H54 (cell line): ENCODE measurements around the gene TMEM40.
"Not testable (repeated sequence)": the region's sequence is repeated elsewhere in the genome, so short reads cannot be mapped to it uniquely, and the experiment has no call there.

Experiments used
- DNase-seq: peaks from one replicate; pipeline ENCODE4 v3.0.0; 2011; ENCODE audit warnings: low spot score, mixed read lengths; ENCODE audit not compliant: insufficient read length
- FAIRE-seq: peaks from 3 replicates; lab custom pipeline; 2011; peaks lifted over from hg19 to GRCh38; lab: Jason Lieb, UNC
- POLR2A ChIP-seq: IDR thresholded peaks from 2 replicates; pipeline ENCODE4 v1.6.1; 2011; ENCODE audit warnings: low read depth, mild to moderate bottlenecking, low read length

The TMEM40 gene

DNA sequence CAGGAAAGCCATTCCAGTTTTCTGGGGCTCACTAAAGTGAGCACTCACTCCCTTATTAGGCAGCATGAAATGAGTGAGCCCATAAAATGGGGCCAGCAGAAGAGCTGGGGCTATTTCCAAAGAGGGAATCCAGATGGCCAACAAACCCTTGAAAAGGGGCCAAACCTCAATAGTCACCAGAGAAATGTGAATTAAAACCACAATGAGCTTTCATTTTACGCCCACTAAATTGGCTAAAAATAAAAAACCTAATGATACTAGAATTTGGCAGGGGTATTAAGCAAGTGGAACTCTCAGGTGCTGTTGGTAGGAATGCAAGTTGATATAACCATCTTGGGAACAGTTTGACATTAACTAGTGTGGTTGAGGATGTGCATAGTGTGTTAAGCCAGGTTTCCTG, 53.1 kb downstream of the TMEM40 start:
- FAIRE-seq (no peak), DNase-seq (no peak)
- no peak for TF ChIP-seq POLR2A

DNA sequence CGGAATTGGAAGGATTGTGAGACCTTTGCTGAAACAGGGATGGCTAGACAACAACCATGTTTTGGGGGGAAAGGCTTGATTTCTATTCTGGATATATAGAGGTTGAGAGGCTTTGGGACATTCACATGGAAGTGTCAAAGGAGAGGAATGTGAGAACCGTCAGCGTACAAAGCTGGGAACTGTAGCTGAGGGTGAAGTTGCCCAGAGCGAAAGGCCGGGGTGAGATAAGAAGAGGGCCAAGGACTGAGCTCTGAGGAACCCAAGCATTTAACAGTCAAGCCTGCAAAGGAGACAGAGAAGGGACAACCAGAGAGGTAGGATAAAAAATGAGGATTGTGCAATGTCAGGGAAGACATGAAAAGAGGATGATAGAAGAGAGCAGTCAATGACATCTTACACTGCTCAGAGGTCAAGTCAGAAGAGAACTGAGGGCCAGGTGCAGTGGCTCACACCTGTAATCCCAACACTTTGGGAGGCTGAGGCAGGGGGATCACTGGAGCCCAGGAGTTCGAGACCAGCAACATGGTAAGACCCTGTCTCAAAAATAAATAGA, 53.6 kb downstream of the TMEM40 start:
- FAIRE-seq, result no peak
- TF ChIP-seq POLR2A, result no peak
- DNase-seq, result no peak

DNA sequence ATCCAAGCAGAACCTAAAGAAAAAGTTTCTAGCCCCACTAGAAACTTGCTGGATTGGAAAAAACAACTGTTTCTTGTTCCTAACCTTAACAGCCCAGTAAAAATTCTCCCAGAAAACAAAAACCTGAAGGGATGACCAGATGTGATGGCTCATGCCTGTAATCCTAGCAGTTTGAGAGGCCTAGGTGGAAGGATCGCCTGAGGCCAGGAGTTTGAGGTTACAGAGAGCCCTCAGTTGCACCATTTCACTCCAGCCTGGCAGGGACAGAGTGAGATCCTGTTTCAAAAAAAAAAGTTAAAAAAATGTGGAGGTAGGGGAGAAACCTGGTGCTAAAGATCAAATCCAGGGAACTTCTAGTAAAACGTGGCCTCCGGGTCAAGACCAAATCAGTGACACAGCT, 56.6 kb downstream of the TMEM40 start:
- FAIRE-seq, result no peak
- TF ChIP-seq POLR2A, result no peak
- no peak for DNase-seq

DNA sequence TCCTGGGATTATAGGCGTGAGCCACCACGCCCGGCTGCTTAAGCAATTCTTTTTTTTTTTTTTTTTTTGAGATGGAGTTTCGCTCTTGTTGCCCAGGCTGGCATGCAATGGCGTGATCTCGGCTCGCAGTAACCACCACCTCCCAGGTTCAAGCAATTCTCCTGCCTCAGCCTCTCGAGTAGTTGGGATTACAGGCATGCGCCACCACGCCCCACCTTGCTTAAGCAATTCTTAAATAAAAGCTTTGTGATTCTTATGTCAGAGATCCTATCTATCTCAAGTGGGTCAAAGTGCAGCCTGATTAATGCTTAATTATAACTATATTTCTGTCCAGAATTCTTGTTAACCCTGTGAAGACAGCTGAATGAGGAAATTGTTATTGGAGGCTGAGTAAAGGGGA, 57.5 kb downstream of the TMEM40 start:
- not testable (repeated sequence) for DNase-seq, FAIRE-seq

- no peak for TF ChIP-seq POLR2A
- FAIRE-seq (no peak), DNase-seq (no peak)
Observed at GRCh38 chr3:12700800-12701199, 58.3 kb downstream of the TMEM40 start.

GRCh38 chr3:12695916-12696315, 63.1 kb downstream of the TMEM40 start:
- DNase-seq (no peak), FAIRE-seq (no peak)
- TF ChIP-seq POLR2A, result no peak

DNA sequence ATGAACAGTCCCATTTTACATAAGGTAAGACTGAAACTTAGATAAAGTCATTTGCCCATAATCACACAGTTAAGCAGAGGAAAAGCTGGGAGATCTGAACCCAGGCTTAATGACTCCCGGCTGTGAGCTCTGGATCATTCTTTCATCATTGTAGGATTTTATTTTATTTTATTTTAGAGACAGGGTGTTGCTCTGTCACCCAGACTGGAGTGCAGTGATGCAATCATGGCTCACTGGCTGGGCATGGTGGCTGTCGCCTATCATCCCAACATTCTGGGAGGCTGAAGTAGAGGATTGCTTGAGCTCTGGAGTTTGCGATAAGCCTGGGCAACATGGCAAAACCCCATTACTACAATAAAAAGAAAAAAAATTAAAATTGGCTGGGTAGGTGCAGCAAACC, 63.9 kb downstream of the TMEM40 start:
- FAIRE-seq (no peak), DNase-seq (no peak)
- no peak for TF ChIP-seq POLR2A

GRCh38 chr3:12692444-12692843, 66.6 kb downstream of the TMEM40 start:
- no peak for TF ChIP-seq POLR2A
- DNase-seq, result no peak
- FAIRE-seq, result no peak

GRCh38 chr3:12689997-12690711, 68.9 kb downstream of the TMEM40 start:
- TF ChIP-seq POLR2A, result no peak
- DNase-seq (no peak), FAIRE-seq (no peak)

DNA sequence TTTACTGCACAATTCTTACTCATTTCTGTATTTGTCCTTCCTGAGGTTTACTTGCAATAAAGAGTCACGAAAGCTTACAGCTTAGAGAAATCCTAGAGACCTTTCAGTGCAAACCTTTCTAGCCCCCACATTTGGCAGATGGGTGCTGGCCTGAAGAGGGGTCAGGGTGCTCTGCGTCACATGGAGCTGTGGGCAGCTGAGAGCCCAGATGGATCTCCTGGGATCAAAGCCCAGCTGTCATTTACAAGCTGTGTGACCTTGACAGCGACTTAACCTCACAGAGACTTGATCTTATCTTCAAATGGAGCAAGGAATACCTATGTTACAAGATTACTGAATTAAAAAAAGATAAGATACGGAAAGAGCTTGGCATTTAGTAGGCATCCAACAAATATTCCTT, 71.1 kb downstream of the TMEM40 start:
- FAIRE-seq (no peak), DNase-seq (no peak)
- TF ChIP-seq POLR2A, result no peak

- no peak for TF ChIP-seq POLR2A
- DNase-seq (no peak), FAIRE-seq (no peak)
Observed at GRCh38 chr3:12686096-12686495, 73.0 kb downstream of the TMEM40 start.
